A549 (cell line): ENCODE measurements around the gene HERC3. TPM values are rescaled to one million over a fixed set of nuclear protein-coding genes. Genes with fewer than 3 reads are reported as not detected.

Experiments used
- ATAC-seq, 2 experiments: fragments of 200-7000 bp in 1 of 2; fragments of >200 bp in 1 of 2; cut with Nextera tagmentation in 1 of 2; cut with Tn5 transposase in 1 of 2; 3 replicates each; pipeline versions ENCODE4 v1.8.0 to v1.9.1; 2018 to 2020; ENCODE audit warnings: mild to moderate bottlenecking in 1 of 2, moderate library complexity in 1 of 2
- CTCF ChIA-PET: fragments of 300-600 bp; sonication (Branson Sonifier 250); formaldehyde crosslinking; extraction: SDS; loops from one replicate; lab custom pipeline; 2021; ENCODE audit warnings: antibody characterized with exemption, inconsistent platforms; lab: Yijun Ruan, JAX
- POLR2A ChIA-PET: fragments of 350-600 bp; formaldehyde crosslinking; extraction: SDS; loops from one replicate; lab custom pipeline; 2021; ENCODE audit warnings: antibody characterized with exemption, inconsistent platforms; lab: Yijun Ruan, JAX
- DNase-seq, 2 experiments: peaks; one replicate each; pipeline versions ENCODE4 v3.0.0 to v3.0.0-alpha.2; 2011 to 2016; ENCODE audit warnings: low read depth in 1 of 2, low spot score in 1 of 2
- FAIRE-seq: peaks from 2 replicates; lab custom pipeline; 2011; peaks lifted over from hg19 to GRCh38; lab: Jason Lieb, UNC
- H3K27ac ChIP-seq, 2 experiments: fragments of >200 bp; sonication (Bioruptor Twin); formaldehyde crosslinking; 3 replicates each; pipeline ENCODE4 v1.5.1; 2016 to 2017
- H3K4me1 ChIP-seq: fragments of >200 bp; sonication (Bioruptor Twin); formaldehyde crosslinking; 3 replicates; pipeline ENCODE4 v1.6.1; 2016
- H3K4me2 ChIP-seq: fragments of >200 bp; sonication (Bioruptor Twin); formaldehyde crosslinking; 3 replicates; pipeline ENCODE4 v1.6.1; 2016
- H3K4me3 ChIP-seq: fragments of >200 bp; sonication (Bioruptor Twin); formaldehyde crosslinking; 3 replicates; pipeline ENCODE4 v1.5.1; 2016
- H3K9me3 ChIP-seq: fragments of >200 bp; sonication (Bioruptor Twin); formaldehyde crosslinking; 3 replicates; pipeline ENCODE4 v1.6.1; 2016
- BCL3 ChIP-seq: fragments of >200 bp; sonication (Bioruptor Twin); formaldehyde crosslinking; IDR thresholded peaks from 3 replicates; pipeline ENCODE4 v1.6.1; 2016
- CHD2 ChIP-seq: fragments of 150-350 bp; IDR thresholded peaks from 2 replicates; pipeline ENCODE4 v1.6.1; 2014; ENCODE audit warnings: low read length; ENCODE audit not compliant: partially characterized antibody
- CHD4 ChIP-seq: fragments of 200-600 bp; sonication (generic); IDR thresholded peaks from 2 replicates; pipeline ENCODE4 v1.6.1; 2016; ENCODE audit warnings: antibody characterized with exemption, mild to moderate bottlenecking, borderline replicate concordance
- E2F6 ChIP-seq: IDR thresholded peaks from 2 replicates; pipeline ENCODE4 v1.6.1; 2012; ENCODE audit warnings: low read depth, borderline replicate concordance
- EHF ChIP-seq: fragments of 250-450 bp; sonication (Bioruptor Pico); IDR thresholded peaks from 2 replicates; pipeline ENCODE4 v1.5.0; 2020; ENCODE audit warnings: mild to moderate bottlenecking
- EHMT2 ChIP-seq: fragments of 200-600 bp; sonication (generic); IDR thresholded peaks from 2 replicates; pipeline ENCODE4 v1.6.1; 2016; ENCODE audit warnings: antibody characterized with exemption, low read depth, mild to moderate bottlenecking, moderate library complexity
- ELK1 ChIP-seq: fragments of 150-350 bp; IDR thresholded peaks from 2 replicates; pipeline ENCODE4 v1.6.1; 2014; ENCODE audit warnings: low read depth, mild to moderate bottlenecking, low read length
- EP300 ChIP-seq, 2 experiments: fragments of >200 bp; sonication (Bioruptor Twin); formaldehyde crosslinking; IDR thresholded peaks; 2 replicates in 1 of 2; 3 replicates in 1 of 2; pipeline ENCODE4 v1.6.1; 2016 to 2017
- ESRRA ChIP-seq: fragments of 150-350 bp; IDR thresholded peaks from 2 replicates; pipeline ENCODE4 v1.6.1; 2014; ENCODE audit warnings: mild to moderate bottlenecking, low read length, borderline replicate concordance
- FOSB ChIP-seq: fragments of 250-450 bp; sonication (Bioruptor Pico); IDR thresholded peaks from 2 replicates; pipeline ENCODE4 v1.5.0; 2020; ENCODE audit warnings: mild to moderate bottlenecking, moderate library complexity
- GATA3 ChIP-seq: IDR thresholded peaks from 2 replicates; pipeline ENCODE4 v1.6.1; 2012; ENCODE audit warnings: borderline replicate concordance
- HEYL ChIP-seq: fragments of 250-450 bp; sonication (Bioruptor Pico); IDR thresholded peaks from 2 replicates; pipeline ENCODE4 v1.8.0; 2021; ENCODE audit warnings: mild to moderate bottlenecking, moderate library complexity
- HOXB13 ChIP-seq: fragments of 250-450 bp; sonication (Bioruptor Pico); IDR thresholded peaks from 2 replicates; pipeline ENCODE4 v1.5.0; 2020; ENCODE audit warnings: low read depth, mild to moderate bottlenecking, moderate library complexity
- HOXB5 ChIP-seq: fragments of 250-450 bp; sonication (Bioruptor Pico); IDR thresholded peaks from 2 replicates; pipeline ENCODE4 v1.5.0; 2020; ENCODE audit warnings: mild to moderate bottlenecking, moderate library complexity
- JUN ChIP-seq, 2 experiments: fragments of >200 bp; sonication (Bioruptor Twin); formaldehyde crosslinking; IDR thresholded peaks; 2 replicates in 1 of 2; 3 replicates in 1 of 2; pipeline ENCODE4 v1.6.1; 2016 to 2017
- KDM1A ChIP-seq: fragments of 200-600 bp; sonication (generic); IDR thresholded peaks from 2 replicates; pipeline ENCODE4 v1.6.1; 2016; ENCODE audit warnings: low read depth, mild to moderate bottlenecking
- KDM5A ChIP-seq: fragments of 200-600 bp; sonication (generic); IDR thresholded peaks from 2 replicates; pipeline ENCODE4 v1.6.1; 2016; ENCODE audit warnings: antibody characterized with exemption, mild to moderate bottlenecking
- MAZ ChIP-seq: fragments of 150-350 bp; IDR thresholded peaks from 2 replicates; pipeline ENCODE4 v1.6.1; 2014; ENCODE audit warnings: antibody characterized with exemption, low read depth, low read length, borderline replicate concordance
- MYC ChIP-seq: IDR thresholded peaks from 2 replicates; pipeline ENCODE4 v1.6.1; 2012; ENCODE audit warnings: mild to moderate bottlenecking, inconsistent platforms, low read length, improper control_type of control experiment, borderline replicate concordance
- PBX3 ChIP-seq: IDR thresholded peaks from 2 replicates; pipeline ENCODE4 v1.6.1; 2012
- RARB ChIP-seq: fragments of 250-450 bp; sonication (Bioruptor Pico); IDR thresholded peaks from 2 replicates; pipeline ENCODE4 v1.8.0; 2021; ENCODE audit warnings: mild to moderate bottlenecking, moderate library complexity
- RCOR1 ChIP-seq: fragments of 150-350 bp; IDR thresholded peaks from 2 replicates; pipeline ENCODE4 v1.6.1; 2014; ENCODE audit warnings: antibody characterized with exemption, low read length, low read depth
- RFX5 ChIP-seq: fragments of 450-650 bp; IDR thresholded peaks from 2 replicates; pipeline ENCODE4 v1.7.1; 2014; ENCODE audit warnings: antibody characterized with exemption, mild to moderate bottlenecking, moderate library complexity
- RNF2 ChIP-seq: fragments of 200-600 bp; sonication (generic); IDR thresholded peaks from 2 replicates; pipeline ENCODE4 v1.6.1; 2016; ENCODE audit warnings: low read depth, mild to moderate bottlenecking, antibody characterized with exemption, moderate library complexity, borderline replicate concordance
- SREBF2 ChIP-seq: fragments of 450-650 bp; IDR thresholded peaks from 2 replicates; pipeline ENCODE4 v1.6.1; 2014; ENCODE audit warnings: mild to moderate bottlenecking, moderate library complexity
- TFCP2L1 ChIP-seq: fragments of 250-450 bp; sonication (Bioruptor Pico); IDR thresholded peaks from 2 replicates; pipeline ENCODE4 v1.5.0; 2021; ENCODE audit warnings: mild to moderate bottlenecking
- TP53 ChIP-seq: fragments of 250-450 bp; sonication (Bioruptor Pico); IDR thresholded peaks from 2 replicates; pipeline ENCODE4 v1.5.0; 2021; ENCODE audit warnings: mild to moderate bottlenecking, moderate library complexity
- USF2 ChIP-seq: fragments of 450-650 bp; IDR thresholded peaks from 2 replicates; pipeline ENCODE4 v1.6.1; 2014; ENCODE audit warnings: antibody characterized with exemption
- ZFP36 ChIP-seq: fragments of 450-650 bp; IDR thresholded peaks from 2 replicates; pipeline ENCODE4 v1.6.1; 2014; ENCODE audit warnings: borderline replicate concordance; ENCODE audit not compliant: partially characterized antibody
- WGBS: methylation state at CpG from one replicate; pipeline ENCODE4 v1.1.6; 2017; ENCODE audit errors: missing lambda C conversion rate; 5-methylcytosine and 5-hydroxymethylcytosine counted together
- polyA plus RNA-seq, 4 experiments: library from polyadenylated mRNA; depleted of rRNA in 3 of 4; stranded (reverse); fragments of >200 nt; fragmentation: RNase III in 1 of 4; extraction: RNeasy Plus Mini Kit Qiagen cat#74134 plus additional on column Dnase treatment in 1 of 4; gene quantifications; 2 replicates in 3 of 4; 3 replicates in 1 of 4; pipeline ENCODE4 v1.2.3, GENCODE V29; 2011 to 2017

Gene HERC3
- polyA plus RNA-seq, 2 of the 4 experiments (the other 2 are of a cell fraction) = 4.9 to 6.2 TPM

- H3K27ac ChIP-seq = no peak overlapping the region
- WGBS = 90% methylated on average over 2 of the region's 2 CpGs
- no peak overlapping the region for H3K4me2 ChIP-seq
- H3K4me1 ChIP-seq = no peaks in the 10 kb centered on the region
- ChIA-PET POLR2A (no interaction called here), CTCF (interaction anchor here (0.9 to 2.7 kb wide), 5 partner anchors 10 to 82 kb away, joined by 3 to 15 read pairs (median 4); no protein-coding TSS in a partner anchor)
- DNase-seq (no peak), FAIRE-seq (no peak), ATAC-seq (no peak)
- H3K4me3 ChIP-seq = no peak overlapping the region
- H3K9me3 ChIP-seq = no peaks in the 10 kb centered on the region
- TF ChIP-seq MAZ = no peak
- TF ChIP-seq ZFP36 = no peak
- TF ChIP-seq CHD2 = no peak
- no peak for TF ChIP-seq KDM1A
- TF ChIP-seq PBX3 = no peak
- no peak for TF ChIP-seq KDM5A
- TF ChIP-seq HOXB5 (CRISPR knock-in tag) = no peak
- TF ChIP-seq TP53 = no peak
- TF ChIP-seq ELK1 = no peak
- TF ChIP-seq, all 56 proteins: peak for 0
These were observed 81.6 kb downstream of the HERC3 start for GRCh38 chr4:88673886-88674285.

- Histone ChIP-seq H3K4me2 (no peak overlapping the region), H3K4me3 (no peak overlapping the region), H3K9me3 (no peaks in the 10 kb centered on the region), H3K27ac (no peak overlapping the region), H3K4me1 (no peaks in the 10 kb centered on the region)
- no peak for DNase-seq
- ATAC-seq = no peak
- ChIA-PET POLR2A (no interaction called here), CTCF (interaction anchor here (2.7 kb wide), 1 partner anchor 11 kb away, joined by 15 read pairs; no protein-coding TSS in a partner anchor)
- TF ChIP-seq GATA3 (no peak), MYC (no peak), RCOR1 (no peak), TFCP2L1 (CRISPR knock-in tag) (no peak), SREBF2 (no peak), RARB (CRISPR knock-in tag) (no peak), KDM1A (no peak), MAZ (no peak)
- no peak for FAIRE-seq
These were observed 82.3 kb downstream of the HERC3 start for GRCh38 chr4:88674565-88674964.

- POLR2A ChIA-PET = no interaction called here
- no peak for FAIRE-seq
- DNase-seq = no peak
- Histone ChIP-seq H3K4me1 (no peaks in the 10 kb centered on the region), H3K27ac (no peak overlapping the region), H3K4me3 (no peak overlapping the region), H3K9me3 (no peaks in the 10 kb centered on the region), H3K4me2 (no peak overlapping the region)
- no peak for ATAC-seq
- CTCF ChIA-PET = no interaction called here
- WGBS = 98% methylated on average over 2 of the region's 2 CpGs
- TF ChIP-seq ESRRA (no peak), EP300 (IDR thresholded peaks at IDR 0.05) (no peak), HOXB13 (CRISPR knock-in tag) (no peak), RFX5 (no peak), USF2 (no peak), EHF (no peak), CHD4 (no peak), RCOR1 (no peak), HOXB5 (CRISPR knock-in tag) (no peak), BCL3 (no peak), RARB (CRISPR knock-in tag) (no peak), JUN (IDR thresholded peaks at IDR 0.05) (no peak), EHMT2 (no peak), FOSB (CRISPR knock-in tag) (no peak), RNF2 (no peak), E2F6 (no peak), HEYL (CRISPR knock-in tag) (no peak)
These were observed 82.7 kb downstream of the HERC3 start for GRCh38 chr4:88674979-88675378.
